AG08395 (cell line): ENCODE results near the gene PCNX1.

Experiments
- DNase-seq: peaks from one replicate; pipeline ENCODE4 v3.0.0; 2012; ENCODE audit warnings: mixed read lengths, low spot score

Gene PCNX1

DNA sequence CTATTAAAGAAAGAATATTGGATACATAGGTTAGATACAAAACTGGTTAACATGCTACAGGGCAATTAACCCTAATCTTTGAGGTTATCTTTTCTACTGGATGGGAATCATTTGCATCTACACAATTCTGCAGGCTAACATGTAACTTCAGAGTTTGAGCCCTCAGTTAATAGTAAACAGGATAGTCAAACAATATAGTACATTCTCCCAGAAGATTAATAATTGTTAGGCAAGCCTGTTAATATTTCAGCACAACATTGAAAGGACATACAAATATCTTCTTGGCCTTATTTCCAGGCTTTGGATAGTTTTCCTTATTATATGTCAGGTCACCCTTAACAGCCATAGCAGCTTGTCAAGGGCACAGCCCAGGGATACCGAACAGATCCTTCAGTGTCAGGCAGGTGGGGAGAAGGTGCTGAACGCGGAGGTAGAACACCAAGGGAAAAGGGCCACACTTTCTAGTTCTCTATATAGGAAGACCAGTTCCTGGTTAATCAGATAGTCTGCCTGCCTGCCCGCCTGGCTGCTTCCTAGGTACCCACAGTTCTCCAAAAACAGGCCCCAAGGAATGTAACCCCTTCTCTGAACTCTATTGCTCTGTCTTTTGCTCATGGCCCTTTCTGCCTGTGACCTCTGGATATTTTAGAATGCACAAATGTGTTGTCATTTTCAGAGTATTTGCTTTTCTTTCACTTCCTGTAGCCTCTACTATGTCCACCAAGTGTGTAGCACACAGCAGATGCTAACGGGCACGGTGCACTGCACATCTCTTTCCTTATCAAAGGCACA is 256.0 kb downstream of the PCNX1 start:
- DNase-seq: no peak

DNA sequence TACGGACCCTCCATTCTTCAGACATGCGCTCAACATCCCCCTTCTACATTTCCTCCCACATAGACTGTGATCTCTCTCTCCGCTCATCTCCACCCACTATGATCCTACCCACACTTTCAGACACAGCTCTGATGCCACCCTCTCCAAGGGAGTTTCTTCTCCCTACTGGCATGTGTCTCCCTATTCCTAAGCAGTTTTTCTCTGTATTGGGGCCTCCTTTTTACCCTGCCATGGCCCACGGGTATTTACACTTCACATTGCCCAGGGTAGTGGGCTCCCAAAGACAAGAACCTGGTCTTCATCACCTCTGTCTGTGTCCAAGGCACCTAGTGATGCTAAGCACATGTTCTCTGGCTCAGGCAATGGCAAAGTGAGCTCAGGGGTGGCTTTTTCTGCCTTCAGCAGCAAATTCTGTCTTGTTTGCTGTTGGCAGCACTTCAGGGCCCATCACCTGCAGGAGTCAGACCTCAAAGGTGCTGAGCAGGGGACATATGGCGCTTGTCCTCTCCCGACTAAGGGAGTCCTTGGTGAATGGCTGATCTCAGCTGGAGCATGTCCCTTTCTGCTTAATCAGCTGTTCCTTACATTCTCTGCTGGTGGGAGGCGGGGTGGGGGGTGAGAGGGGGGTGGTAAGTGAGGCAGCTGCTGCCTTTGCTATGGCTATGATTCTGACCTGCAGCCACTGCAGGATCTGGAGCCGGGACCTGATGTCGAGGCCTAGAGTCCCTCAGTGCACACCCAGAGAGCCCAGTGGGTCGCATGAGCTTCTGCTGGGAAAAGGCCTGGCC is 256.8 kb downstream of the PCNX1 start:
- no peak for DNase-seq
